Stimulated activated CD8-positive, alpha-beta memory T cell treated with anti-CD3 and anti-CD28 coated beads, Interleukin-4, amount 100 ng/mL, for 24 hours (primary cell): ENCODE measurements around the gene APOB.

Experiments used
- DNase-seq: peaks from one replicate; pipeline ENCODE4 v3.0.0-alpha.2; 2020; ENCODE audit warnings: low read depth

Gene APOB

GRCh38 chr2:21002814-21003192, 41.1 kb downstream of the APOB start:
- DNase-seq = no peak

DNA sequence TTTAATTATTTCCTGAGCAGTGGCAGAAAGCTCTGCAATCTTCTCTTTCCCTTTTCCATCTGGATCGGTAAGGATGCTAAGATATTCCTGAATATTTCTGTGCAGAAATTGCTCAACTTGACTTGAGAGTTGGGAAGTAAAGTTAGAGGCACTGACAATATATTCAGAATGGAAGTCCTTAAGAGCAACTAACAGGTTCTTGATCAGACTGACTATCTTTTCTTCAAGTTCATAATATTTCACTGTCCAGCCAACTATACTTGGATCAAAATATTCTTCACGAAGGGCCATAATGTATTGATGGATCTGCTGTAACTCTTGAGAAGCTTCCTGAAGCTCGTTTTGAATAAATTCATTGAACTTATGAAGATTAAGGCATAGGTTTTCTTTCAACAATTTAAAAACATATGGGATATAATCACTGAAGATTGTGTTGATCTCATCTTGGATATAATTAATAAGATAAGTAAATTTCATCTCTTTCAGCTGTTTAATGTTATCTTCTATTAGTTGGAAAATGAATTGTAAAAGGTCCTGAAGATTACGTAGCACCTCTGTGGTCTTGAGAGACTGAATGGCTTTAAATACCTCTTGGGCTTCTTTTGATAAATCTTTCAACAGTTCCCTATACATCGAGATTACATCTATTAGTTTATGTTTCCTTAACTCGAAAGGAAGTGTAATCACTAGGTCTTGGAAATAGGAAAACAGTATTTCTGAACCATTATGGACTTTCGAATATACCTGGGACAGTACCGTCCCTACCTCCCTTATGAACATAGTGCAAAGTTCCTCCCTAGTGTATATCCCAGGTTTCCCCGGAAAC, 41.7 kb downstream of the APOB start:
- no peak for DNase-seq

DNA sequence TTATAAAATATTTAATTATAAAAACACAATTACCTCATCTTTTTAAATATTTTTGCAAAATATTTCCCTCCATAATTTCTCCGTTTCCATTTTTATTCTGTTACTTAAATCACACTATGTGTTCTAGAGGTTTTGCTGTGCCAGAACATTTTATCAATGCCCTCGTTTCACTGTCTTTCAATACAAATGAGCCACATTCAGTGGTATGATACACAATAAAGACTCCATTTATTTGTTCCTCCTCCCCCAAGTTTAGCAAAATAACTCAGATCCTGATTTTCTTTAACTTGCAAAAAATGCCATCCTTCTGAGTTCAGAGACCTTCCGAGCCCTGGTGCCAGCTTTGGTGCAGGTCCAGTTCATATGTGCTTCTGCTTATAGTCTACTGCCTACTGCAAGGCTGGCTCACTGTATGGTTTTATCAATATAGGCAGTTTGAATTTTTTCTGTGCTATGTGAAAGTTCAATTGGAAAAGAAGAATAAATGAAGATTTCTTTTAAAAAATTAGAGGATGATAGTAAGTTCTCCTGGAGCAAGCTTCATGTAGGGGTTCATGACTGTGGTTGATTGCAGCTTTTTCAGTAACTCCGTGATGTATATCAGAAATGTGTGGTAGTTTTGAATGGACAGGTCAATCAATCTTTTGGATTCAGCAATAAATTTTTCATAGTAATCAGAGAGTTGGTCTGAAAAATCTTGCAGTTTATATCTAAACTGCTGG, 42.5 kb downstream of the APOB start:
- no peak for DNase-seq

- DNase-seq = no peak
Measured at GRCh38 chr2:20999906-21000645, 43.8 kb downstream of the APOB start.

GRCh38 chr2:20998972-20999905, 44.6 kb downstream of the APOB start:
- DNase-seq = no peak

DNA sequence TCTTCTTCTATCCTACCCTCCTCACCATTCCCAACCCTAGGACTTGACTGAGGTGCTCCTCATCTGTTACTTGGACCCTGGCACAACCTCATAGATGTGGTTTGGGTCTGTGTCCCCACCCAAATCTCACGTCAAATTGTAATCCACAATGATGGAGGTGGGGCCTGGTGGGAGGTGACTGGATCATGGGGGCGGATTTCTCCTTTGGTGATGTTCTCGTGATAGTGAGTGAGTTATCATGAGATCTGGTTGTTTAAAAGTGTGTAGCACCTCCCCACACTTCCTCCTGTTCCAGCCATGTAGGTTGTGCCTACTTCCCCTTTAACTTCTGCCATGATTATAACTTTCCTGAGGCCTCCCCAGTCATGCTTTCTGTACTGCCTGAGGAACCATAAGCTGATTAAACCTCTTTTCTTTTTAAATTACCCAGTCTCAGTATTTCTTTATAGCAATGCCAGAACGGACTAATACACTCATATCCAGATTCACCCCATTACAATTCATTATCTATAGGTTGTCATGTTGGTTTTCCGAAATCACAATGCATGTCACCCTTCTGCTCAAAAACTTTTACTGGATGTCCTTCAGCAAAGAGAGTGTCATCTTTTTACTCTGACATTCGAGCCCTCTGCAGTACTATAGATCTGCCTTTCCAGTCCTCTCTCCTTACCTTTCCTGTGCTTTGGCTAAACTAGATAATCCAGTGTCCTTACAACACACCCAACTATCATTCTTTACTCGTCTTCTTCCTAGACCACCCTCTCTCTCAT, 45.7 kb downstream of the APOB start:
- DNase-seq = no peak

GRCh38 chr2:20994130-20994529, 49.7 kb downstream of the APOB start:
- no peak for DNase-seq

DNA sequence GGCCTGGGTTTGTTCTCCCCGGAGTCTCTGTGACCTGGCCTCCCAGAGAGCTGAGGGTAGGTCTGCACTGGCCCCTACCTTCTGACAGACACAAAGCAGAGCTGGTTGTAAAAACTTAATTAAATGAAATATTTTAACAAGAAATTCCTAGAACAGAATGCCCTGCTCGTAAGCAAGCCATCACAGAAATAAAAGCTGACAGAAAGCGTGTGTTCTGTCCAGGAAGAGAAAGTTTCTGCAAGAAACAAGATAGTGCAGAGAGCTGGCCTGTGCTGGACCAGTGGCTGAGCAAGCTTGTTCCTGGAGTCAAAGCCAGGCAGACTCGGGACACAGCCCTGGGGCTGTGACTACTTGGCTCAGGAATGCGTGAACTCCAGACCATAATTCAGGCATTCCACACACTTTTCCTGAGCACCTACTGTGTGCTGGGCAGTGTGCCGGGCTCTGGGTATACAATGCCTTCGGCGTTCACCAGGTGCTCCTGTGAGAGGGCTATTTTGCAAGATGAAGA, 51.6 kb downstream of the APOB start:
- no peak for DNase-seq

GRCh38 chr2:20990442-20991430, 53.1 kb downstream of the APOB start:
- DNase-seq = no peak

DNA sequence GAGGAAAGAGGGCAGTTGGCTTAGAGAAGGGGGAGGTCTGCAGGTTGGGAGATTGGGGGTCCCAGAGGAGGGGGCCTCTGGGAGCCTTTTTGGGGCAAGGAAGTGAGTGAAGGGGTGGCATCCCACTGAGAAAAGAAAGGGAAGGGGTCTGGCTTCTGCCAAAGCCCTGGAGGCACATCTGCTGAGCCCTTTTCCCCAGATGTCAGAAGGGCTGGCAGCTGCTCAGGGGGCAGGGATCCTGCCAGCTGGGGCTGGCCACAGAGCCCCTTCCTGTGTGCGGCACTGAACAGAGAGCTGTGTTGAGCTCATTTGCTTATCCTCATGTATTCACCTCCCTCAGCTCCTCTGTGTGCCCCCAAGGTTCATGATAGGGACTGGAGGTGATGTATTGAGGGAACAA, 54.5 kb downstream of the APOB start:
- no peak for DNase-seq

DNA sequence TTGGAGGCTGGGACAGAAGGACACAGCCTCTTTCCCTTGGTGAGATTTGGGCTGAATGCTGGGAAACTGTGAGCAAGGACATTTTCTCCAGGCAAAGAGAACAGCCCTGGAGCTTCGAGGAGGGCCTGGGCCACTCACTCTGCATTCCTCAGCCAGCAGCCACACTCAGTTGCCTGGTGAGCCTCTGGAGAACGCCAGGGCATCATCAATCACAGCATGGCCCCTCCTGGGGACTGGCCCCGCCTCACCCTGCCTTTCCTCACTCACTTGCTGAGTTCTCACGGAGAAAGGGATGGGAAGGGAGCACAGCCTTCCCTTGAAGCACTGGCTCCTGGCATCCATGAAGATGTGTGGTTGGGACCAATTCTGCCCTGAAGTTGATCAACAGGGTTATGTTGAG, 55.0 kb downstream of the APOB start:
- DNase-seq = no peak

DNA sequence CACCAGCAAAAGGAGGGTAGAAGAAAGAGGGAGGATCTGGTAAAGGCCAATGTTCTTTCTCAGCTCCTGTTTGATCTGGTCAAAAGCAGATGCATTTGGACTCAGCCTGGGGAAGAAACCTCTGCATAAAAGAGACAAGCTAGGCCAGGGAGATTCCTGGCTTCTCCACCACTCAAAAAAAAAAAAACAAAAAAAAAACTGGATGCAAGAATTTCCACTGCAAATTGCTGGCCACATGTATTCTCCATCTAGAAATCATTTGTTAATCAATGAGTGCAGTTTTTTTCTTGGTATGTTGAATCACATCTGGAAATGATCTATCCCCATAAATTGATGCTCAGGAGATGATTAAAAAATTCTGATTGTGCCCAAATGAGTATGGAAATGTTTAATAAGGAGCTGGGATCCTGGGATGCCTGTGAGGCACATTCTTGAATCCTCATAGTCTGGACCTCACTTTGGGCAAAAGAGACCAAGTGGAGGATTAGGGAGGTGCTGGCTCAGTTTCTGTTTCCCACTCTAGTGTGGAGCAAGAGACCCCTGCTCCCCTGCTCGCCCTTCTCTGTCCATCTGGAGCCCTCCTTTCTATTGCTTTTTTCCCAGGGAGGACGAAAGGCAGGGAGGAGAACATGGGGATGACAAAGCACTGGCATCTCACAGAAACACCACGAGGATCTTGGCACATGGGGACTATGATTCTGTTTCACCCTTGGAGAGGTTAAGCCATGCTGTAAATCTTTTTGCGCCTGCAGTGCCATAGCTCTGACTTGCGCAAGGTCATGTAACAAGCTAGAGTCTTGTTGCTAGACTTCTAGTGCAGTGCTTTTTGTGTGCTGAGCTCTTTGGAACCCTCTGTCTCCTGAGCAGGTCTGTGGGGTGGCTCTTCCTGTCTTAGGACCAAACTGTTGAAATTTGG, 57.6 kb downstream of the APOB start:
- no peak for DNase-seq

DNA sequence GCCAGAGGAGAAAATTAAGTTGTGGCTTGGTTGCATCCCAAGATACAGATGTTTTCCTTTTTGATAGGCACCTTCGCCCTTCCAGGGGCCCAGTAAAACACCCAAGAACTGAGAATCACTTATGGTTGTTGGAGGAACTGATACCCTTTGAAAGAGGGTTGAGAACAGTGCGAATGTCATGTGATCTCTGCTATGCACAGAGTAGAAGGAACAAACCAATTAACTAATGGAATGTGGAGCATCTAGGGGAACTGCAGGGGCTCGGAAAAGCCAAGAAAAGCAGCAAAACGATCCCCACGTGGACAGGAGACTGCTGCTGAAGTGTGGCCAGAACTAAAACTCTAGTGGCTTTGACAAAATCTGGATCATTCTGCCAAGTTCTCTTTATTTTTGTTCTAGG, 58.8 kb downstream of the APOB start:
- DNase-seq = no peak

GRCh38 chr2:20984408-20984807, 59.5 kb downstream of the APOB start:
- no peak for DNase-seq

GRCh38 chr2:20983844-20984243, 60.0 kb downstream of the APOB start:
- DNase-seq = no peak

DNA sequence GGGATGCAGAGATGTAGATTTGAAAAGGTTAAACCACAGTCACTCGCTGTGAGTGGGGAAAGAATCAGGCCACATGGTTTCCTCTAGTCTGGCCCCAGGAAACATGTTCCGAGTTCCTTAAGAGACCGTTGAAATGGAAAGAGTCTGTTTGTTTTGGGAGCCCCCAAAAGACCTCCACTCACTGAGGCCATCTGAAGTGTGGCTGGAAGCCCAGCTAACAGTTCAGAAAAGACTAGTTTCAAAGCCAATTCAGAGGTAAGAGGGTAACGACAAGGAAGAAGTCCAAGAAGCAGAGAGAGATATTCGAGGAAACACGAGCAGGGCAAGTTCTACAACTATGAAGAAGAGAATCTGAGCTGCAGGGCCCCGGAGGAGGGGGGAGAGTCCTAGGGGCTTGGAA, 61.0 kb downstream of the APOB start:
- no peak for DNase-seq

DNA sequence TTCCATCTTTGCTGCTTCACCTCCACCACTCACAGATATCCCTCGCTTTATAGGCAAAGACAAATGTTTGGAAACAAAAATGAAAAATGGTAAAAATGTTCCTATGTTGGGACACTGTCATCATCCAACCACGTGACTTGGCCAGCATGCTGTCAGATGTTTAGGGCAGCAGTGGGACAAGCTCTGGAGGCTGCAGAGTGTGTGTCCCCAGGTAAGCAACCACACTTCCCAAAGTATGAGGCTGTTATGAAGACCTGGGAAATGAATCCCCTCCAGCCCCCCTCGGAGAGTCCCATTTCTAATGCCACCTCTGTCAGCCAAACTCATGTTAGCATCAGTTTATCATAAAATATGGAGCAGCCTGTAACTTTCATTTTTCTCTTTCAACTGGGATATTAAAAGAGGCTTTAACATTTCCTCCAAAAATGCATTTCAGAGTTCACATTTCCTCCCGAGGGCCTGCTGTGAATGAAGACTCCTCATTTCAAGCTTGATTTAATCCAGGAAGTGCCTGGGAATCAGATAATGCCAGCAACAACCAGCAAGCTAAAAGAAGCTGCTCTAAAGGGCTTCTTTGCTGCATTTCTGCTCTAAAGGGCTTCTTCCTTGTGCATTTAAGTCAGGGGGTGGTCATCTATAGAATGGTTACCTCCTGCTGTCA, 66.2 kb downstream of the APOB start:
- no peak for DNase-seq

DNA sequence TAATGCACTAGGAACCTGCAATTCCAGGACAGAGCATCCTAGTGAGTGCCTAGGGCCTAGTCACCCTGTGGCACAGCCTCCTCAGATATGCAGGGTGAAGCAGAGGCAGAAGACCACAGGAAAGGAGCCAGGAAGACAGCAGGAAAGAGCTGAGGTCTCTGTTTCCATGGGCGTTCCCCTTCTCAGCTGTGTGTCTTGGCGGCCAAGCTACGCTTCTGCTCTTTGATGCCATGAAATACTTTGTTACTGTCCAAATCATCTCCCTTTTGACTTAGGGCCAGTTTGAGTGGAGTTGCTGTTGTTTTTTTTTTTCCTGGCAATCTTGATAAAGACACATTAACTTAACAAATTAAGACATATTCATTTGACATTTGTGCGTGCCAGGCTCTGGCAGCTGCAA, 67.3 kb downstream of the APOB start:
- DNase-seq = no peak
